ENCODE data around the gene PCGF6. TPM values are rescaled to one million over a fixed set of nuclear protein-coding genes. Genes with fewer than 3 reads are reported as not detected.
A peak's percentile ranks its signal among the peaks of the same experiment; 100 is the strongest.

Gene PCGF6
- total RNA-seq, 4 donors from 2014 or later, result 5.4 to 10.9 (median 7.0) TPM

GRCh38 chr10:103394180-103394579 is 43.2 kb upstream of the PCGF6 start:
- intact Hi-C loops (cut with DNase I; ENCODE audit: low total_unique reads), result no loop called here
- no peak overlapping the region for H3K4me3 ChIP-seq (ENCODE audit: low read depth, poor library complexity, severe bottlenecking)
- DNase-seq (ENCODE audit: low spot score in 2 of 2), result peak in 1 of 2 donors; percentile 36
- 89 to 91% methylated on average over 14 of the region's 14 CpGs for WGBS, 2 donors
- TF ChIP-seq POLR2A (IDR thresholded peaks at IDR 0.05) (no peak), CTCF (IDR thresholded peaks at IDR 0.05) (no peak)

DNA sequence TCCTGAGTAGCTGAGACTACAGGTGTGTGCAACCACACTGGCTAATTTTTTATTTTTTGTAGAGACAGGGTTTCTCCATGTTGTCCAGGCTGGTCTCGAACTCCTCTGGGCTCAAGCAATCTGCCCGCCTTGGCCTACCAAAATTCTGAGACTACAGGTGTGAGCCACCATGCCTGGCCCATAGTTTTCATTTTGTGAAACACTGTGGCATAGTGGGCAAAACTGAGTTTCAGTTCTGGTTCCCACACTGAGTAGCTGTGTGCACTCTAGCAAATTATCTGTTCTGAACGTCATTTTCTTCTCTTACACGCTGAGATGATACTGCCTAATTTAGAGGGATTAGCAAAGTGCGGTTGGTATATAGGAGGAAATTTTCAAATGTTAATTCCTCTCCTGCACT is 31.8 kb upstream of the PCGF6 start:
- no peak overlapping the region for H3K4me3 ChIP-seq (ENCODE audit: low read depth, poor library complexity, severe bottlenecking)
- intact Hi-C loops (cut with DNase I; ENCODE audit: low total_unique reads), result no loop called here
- WGBS, 2 donors, result 95 to 98% methylated on average over 5 of the region's 5 CpGs
- DNase-seq (ENCODE audit: low spot score in 2 of 2), result peak in 1 of 2 donors; percentile 0
- TF ChIP-seq CTCF (IDR thresholded peaks at IDR 0.05), result no peak
- no peak for TF ChIP-seq POLR2A (IDR thresholded peaks at IDR 0.05)

DNA sequence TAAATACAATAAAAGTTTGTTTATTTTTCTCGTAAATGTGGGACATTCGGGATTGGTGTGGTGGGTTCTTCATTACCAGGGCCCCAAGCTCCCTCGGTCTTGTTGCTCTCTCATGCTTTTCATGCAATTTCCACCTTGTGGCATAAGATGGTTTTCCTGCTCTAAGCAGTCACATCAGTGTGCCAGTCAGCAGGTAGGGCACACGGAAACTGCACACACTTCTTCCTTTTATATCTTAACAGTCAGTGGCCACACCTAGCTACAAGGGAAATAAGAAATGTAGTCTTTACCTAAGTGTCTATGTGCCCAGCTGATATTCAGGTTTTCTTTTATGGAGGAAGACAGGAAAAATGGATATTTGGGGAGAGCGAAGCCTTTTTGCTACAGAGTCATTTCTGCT is 23.3 kb upstream of the PCGF6 start:
- peak in 1 of 2 donors; percentile 15 for DNase-seq (ENCODE audit: low spot score in 2 of 2)
- no peak for TF ChIP-seq POLR2A (IDR thresholded peaks at IDR 0.05)
- no peak for TF ChIP-seq CTCF (IDR thresholded peaks at IDR 0.05)
- no peak overlapping the region for H3K4me3 ChIP-seq (ENCODE audit: low read depth, poor library complexity, severe bottlenecking)
- intact Hi-C loops (cut with DNase I; ENCODE audit: low total_unique reads), result no loop called here
- 93 to 95% methylated on average over 5 of the region's 5 CpGs for WGBS, 2 donors

- peak in 1 of 2 donors; percentile 2 for DNase-seq (ENCODE audit: low spot score in 2 of 2)
- intact Hi-C loops (cut with DNase I; ENCODE audit: low total_unique reads), result no loop called here
- WGBS, 2 donors, result 78 to 82% methylated on average over 3 of the region's 3 CpGs
- TF ChIP-seq POLR2A (IDR thresholded peaks at IDR 0.05), result no peak
- TF ChIP-seq CTCF (IDR thresholded peaks at IDR 0.05), result no peak
- no peak overlapping the region for H3K4me3 ChIP-seq (ENCODE audit: low read depth, poor library complexity, severe bottlenecking)
Measured at GRCh38 chr10:103373544-103373943, 22.6 kb upstream of the PCGF6 start.

DNA sequence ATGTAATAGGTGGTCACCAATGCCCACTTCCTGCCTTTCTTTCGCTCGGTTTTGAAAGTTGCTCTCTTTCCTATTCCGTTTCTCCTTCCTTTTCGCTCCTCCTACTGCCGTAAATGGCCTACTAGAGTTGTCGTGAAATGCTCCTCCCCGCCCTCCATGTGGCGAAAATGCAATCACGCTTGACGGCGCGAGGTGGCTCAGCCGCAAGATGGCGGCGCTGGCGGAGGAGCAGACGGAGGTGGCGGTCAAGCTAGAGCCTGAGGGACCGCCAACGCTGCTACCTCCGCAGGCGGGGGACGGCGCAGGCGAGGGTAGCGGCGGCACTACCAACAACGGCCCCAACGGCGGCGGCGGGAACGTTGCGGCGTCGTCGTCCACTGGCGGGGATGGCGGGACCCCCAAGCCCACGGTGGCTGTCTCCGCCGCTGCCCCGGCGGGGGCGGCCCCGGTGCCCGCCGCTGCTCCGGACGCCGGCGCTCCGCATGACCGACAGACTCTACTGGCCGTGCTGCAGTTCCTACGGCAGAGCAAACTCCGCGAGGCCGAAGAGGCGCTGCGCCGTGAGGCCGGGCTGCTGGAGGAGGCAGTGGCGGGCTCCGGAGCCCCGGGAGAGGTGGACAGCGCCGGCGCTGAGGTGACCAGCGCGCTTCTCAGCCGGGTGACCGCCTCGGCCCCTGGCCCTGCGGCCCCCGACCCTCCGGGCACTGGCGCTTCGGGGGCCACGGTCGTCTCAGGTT is 17.0 kb upstream of the PCGF6 start, which contains the start of gene TAF5:
TAF5 (plus strand) TSS at position 195 of the 737 bp plus-strand sequence; CDS start at position 209, 14 bp downstream.
- TF ChIP-seq CTCF (IDR thresholded peaks at IDR 0.05) (no peak), POLR2A (IDR thresholded peaks at IDR 0.05) (peak in 1 of 2 donors; percentile 18)
- peak within 1 kb of the TSS; percentile 78 for H3K4me3 ChIP-seq (ENCODE audit: low read depth, poor library complexity, severe bottlenecking)
- WGBS, 2 donors, result 0 to 1% methylated on average over 18 to 45 of the region's 81 CpGs
- DNase-seq (ENCODE audit: low spot score in 2 of 2), result peak; percentile 94 to 97
- intact Hi-C loops (cut with DNase I; ENCODE audit: low total_unique reads), result no loop called here
